Measurements from ENCODE around the gene SLC2A11.

Gene SLC2A11

DNA sequence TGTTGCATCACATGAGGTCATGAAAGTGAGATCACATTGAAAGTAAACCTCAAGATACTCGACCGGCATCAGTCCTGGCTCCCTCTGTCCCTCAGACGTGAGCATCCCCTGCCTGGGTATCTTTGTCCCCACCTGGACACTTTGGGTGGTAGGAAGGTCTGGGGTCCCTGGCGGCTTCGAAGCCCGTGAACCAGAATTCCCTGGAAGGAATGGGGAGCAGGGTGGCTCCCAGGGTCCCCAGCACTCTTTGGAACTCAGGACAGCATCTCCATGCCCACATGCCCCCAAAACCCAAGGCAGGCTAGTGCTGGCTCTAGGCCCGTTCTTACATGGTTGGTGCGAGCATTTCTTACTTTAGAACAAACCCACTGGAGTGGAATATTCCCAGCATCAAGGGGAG, 26.4 kb upstream of the SLC2A11 start:
- H3F3A ChIP-seq (ENCODE audit: insufficient read depth), result peaks cover 16% of the 10 kb centered on the region; the same call in 1 of the 2 replicates
- H3K9me2 ChIP-seq (replicated peaks; ENCODE audit: insufficient read depth, low read length), result no peaks in the 10 kb centered on the region
- no peak overlapping the region for H3K4me3 ChIP-seq (ENCODE audit: insufficient read depth, low read length, poor library complexity, severe bottlenecking)
- no peak overlapping the region for H3K27ac ChIP-seq (ENCODE audit: low read depth, low read length)
- H3K9ac ChIP-seq (ENCODE audit: low read length), result no peak overlapping the region
- H4K20me1 ChIP-seq (ENCODE audit: low read depth, low read length), result peaks cover 6% of the 10 kb centered on the region; the same call in 1 of the 2 replicates
- 0 out of 2 replicates have a peak, but pooled peaks cover 3% of the 10 kb centered on the region for H3K36me3 ChIP-seq (ENCODE audit: low read length)
- no peak overlapping the region for H2AFZ ChIP-seq (ENCODE audit: low read depth, low read length, severe bottlenecking)
- TF ChIP-seq EZH2phosphoT487 (conservative IDR thresholded peaks at IDR 0.05; ENCODE audit: low read length), result no peak
- TF ChIP-seq, protein P1, sequence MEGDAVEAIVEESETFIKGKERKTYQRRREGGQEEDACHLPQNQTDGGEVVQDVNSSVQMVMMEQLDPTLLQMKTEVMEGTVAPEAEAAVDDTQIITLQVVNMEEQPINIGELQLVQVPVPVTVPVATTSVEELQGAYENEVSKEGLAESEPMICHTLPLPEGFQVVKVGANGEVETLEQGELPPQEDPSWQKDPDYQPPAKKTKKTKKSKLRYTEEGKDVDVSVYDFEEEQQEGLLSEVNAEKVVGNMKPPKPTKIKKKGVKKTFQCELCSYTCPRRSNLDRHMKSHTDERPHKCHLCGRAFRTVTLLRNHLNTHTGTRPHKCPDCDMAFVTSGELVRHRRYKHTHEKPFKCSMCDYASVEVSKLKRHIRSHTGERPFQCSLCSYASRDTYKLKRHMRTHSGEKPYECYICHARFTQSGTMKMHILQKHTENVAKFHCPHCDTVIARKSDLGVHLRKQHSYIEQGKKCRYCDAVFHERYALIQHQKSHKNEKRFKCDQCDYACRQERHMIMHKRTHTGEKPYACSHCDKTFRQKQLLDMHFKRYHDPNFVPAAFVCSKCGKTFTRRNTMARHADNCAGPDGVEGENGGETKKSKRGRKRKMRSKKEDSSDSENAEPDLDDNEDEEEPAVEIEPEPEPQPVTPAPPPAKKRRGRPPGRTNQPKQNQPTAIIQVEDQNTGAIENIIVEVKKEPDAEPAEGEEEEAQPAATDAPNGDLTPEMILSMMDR (IDR thresholded peaks at IDR 0.05; ENCODE audit: insufficient read depth, low read length, poor library complexity, severe bottlenecking), result no peak
- H3K79me2 ChIP-seq (ENCODE audit: insufficient read depth, low read length), result peaks cover 36% of the 10 kb centered on the region
- no peaks in the 10 kb centered on the region for H3K9me3 ChIP-seq (ENCODE audit: insufficient read depth, low read length)
- no peaks in the 10 kb centered on the region for H3K27me3 ChIP-seq (ENCODE audit: low read length)
- no peak overlapping the region for H3K4me2 ChIP-seq (ENCODE audit: low read depth, low read length, poor library complexity, severe bottlenecking)

DNA sequence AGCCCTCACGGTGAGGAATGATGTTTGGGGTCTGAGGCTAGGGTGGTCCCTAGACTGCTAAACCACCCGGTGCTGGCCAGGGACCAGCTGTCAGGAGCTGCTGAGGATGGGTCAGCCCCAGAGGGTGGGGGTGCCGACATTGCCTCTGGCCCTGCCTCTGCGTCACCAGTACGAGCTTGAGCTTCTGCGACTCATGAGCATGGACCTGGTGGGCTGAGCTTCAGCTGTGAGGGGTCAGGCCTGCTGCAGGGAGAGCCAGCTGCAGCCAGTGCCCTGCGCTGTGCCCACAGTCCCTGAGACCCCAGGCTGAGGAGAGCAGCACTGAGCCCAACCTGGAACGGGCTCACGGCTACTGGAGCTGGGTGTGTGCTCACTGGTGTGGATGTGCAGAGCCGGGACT, 25.9 kb upstream of the SLC2A11 start:
- H4K20me1 ChIP-seq (ENCODE audit: low read depth, low read length), result peaks cover 6% of the 10 kb centered on the region; the same call in 1 of the 2 replicates
- no peaks in the 10 kb centered on the region for H3K9me2 ChIP-seq (replicated peaks; ENCODE audit: insufficient read depth, low read length)
- H3K4me3 ChIP-seq (ENCODE audit: insufficient read depth, low read length, poor library complexity, severe bottlenecking), result no peak overlapping the region
- H3F3A ChIP-seq (ENCODE audit: insufficient read depth), result peaks cover 21% of the 10 kb centered on the region; the same call in 1 of the 2 replicates
- no peak overlapping the region for H2AFZ ChIP-seq (ENCODE audit: low read depth, low read length, severe bottlenecking)
- H3K27me3 ChIP-seq (ENCODE audit: low read length), result no peaks in the 10 kb centered on the region
- 0 out of 2 replicates have a peak, but pooled peaks cover 3% of the 10 kb centered on the region for H3K36me3 ChIP-seq (ENCODE audit: low read length)
- no peak for TF ChIP-seq EZH2phosphoT487 (conservative IDR thresholded peaks at IDR 0.05; ENCODE audit: low read length)
- TF ChIP-seq, protein P1 (IDR thresholded peaks at IDR 0.05; ENCODE audit: insufficient read depth, low read length, poor library complexity, severe bottlenecking), result no peak
- peaks cover 36% of the 10 kb centered on the region for H3K79me2 ChIP-seq (ENCODE audit: insufficient read depth, low read length)
- H3K9me3 ChIP-seq (ENCODE audit: insufficient read depth, low read length), result no peaks in the 10 kb centered on the region
- H3K27ac ChIP-seq (ENCODE audit: low read depth, low read length), result no peak overlapping the region
- no peak overlapping the region for H3K9ac ChIP-seq (ENCODE audit: low read length)
- H3K4me2 ChIP-seq (ENCODE audit: low read depth, low read length, poor library complexity, severe bottlenecking), result no peak overlapping the region

DNA sequence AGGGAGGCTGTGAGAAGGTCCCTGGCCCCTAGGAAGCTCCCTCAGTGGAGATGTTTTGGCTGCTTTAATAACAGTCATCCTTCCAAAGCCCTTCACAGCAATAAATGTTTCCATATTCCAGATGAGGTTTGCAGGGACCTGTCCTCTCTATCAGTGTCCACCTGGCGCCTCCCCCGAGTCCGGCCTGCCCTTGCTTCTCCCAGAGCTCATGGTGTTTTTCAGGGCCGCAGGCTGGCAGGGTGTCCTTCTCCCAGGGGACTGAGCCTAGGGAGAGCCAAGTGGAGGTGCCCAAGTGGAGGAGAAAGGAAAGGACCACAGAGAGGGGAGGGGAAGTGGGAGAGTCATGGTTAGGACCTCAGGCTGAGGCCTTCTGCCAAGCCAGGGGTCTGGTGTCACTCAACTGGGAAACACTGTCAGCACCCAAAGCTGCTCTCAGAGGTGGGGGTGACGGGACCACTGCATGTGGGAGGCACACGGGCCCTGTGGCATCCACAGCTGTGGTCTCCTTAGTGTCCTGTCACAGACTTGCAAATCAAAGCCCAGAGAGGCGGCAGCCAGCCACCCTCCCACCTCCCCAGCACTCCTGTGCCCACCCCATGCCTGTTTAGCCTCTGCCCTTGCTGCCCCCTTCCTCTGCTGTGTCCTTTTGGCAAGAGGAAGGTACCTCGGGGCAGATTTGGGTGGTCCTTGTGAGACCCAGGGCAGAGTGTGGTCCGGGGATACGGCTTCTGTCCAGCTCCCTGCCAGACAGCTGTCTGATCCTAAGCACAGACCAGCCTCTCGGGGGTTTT, 25.3 kb upstream of the SLC2A11 start:
- H3K4me2 ChIP-seq (ENCODE audit: low read depth, low read length, poor library complexity, severe bottlenecking), result no peak overlapping the region
- peaks cover 36% of the 10 kb centered on the region for H3K79me2 ChIP-seq (ENCODE audit: insufficient read depth, low read length)
- no peaks in the 10 kb centered on the region for H3K27me3 ChIP-seq (ENCODE audit: low read length)
- H3F3A ChIP-seq (ENCODE audit: insufficient read depth), result peaks cover 25% of the 10 kb centered on the region; the same call in 1 of the 2 replicates
- H3K4me3 ChIP-seq (ENCODE audit: insufficient read depth, low read length, poor library complexity, severe bottlenecking), result no peak overlapping the region
- H4K20me1 ChIP-seq (ENCODE audit: low read depth, low read length), result peaks cover 6% of the 10 kb centered on the region; the same call in 1 of the 2 replicates
- no peak overlapping the region for H2AFZ ChIP-seq (ENCODE audit: low read depth, low read length, severe bottlenecking)
- TF ChIP-seq EZH2phosphoT487 (conservative IDR thresholded peaks at IDR 0.05; ENCODE audit: low read length), result no peak
- TF ChIP-seq, protein P1 (IDR thresholded peaks at IDR 0.05; ENCODE audit: insufficient read depth, low read length, poor library complexity, severe bottlenecking), result no peak
- 0 out of 2 replicates have a peak, but pooled peaks cover 3% of the 10 kb centered on the region for H3K36me3 ChIP-seq (ENCODE audit: low read length)
- H3K27ac ChIP-seq (ENCODE audit: low read depth, low read length), result no peak overlapping the region
- H3K9me2 ChIP-seq (replicated peaks; ENCODE audit: insufficient read depth, low read length), result no peaks in the 10 kb centered on the region
- H3K9ac ChIP-seq (ENCODE audit: low read length), result no peak overlapping the region
- no peaks in the 10 kb centered on the region for H3K9me3 ChIP-seq (ENCODE audit: insufficient read depth, low read length)

All from SU-DHL-6 (cell line).